H9 (cell line): Measurements from ENCODE around the gene NEDD4L. TPM values are rescaled to one million over a fixed set of nuclear protein-coding genes. Genes with fewer than 3 reads are reported as not detected.

Experiments
- DNase-seq: peaks from one replicate; pipeline ENCODE4 v3.0.0-alpha.2; 2017
- H2AFZ ChIP-seq: one replicate; pipeline ENCODE4 v1.6.1; 2013; ENCODE audit warnings: mild to moderate bottlenecking, low read length, control low read depth, moderate library complexity
- H2AK5ac ChIP-seq: 2 replicates; pipeline ENCODE4 v1.6.1; 2013; ENCODE audit warnings: low read length, control low read depth, mixed read lengths; ENCODE audit not compliant: insufficient read length
- H2BK120ac ChIP-seq: one replicate; pipeline ENCODE4 v1.6.1; 2013; ENCODE audit warnings: low read depth, mild to moderate bottlenecking, low read length, control low read depth, inconsistent platforms; ENCODE audit not compliant: poor library complexity, severe bottlenecking
- H2BK12ac ChIP-seq: 2 replicates; pipeline ENCODE4 v1.6.1; 2013; ENCODE audit warnings: low read length, control low read depth, mixed read lengths, low read depth; ENCODE audit not compliant: insufficient read length
- H2BK15ac ChIP-seq: 2 replicates; pipeline ENCODE4 v1.6.1; 2013; ENCODE audit warnings: low read depth, low read length, control low read depth
- H2BK20ac ChIP-seq: one replicate; pipeline ENCODE4 v1.6.1; 2013; ENCODE audit warnings: low read depth, mild to moderate bottlenecking, low read length, control low read depth, inconsistent platforms; ENCODE audit not compliant: poor library complexity, severe bottlenecking
- H2BK5ac ChIP-seq: 2 replicates; pipeline ENCODE4 v1.6.1; 2013; ENCODE audit warnings: low read length, control low read depth, mixed read lengths; ENCODE audit not compliant: insufficient read length
- H3K14ac ChIP-seq: 2 replicates; pipeline ENCODE4 v1.6.1; 2013; ENCODE audit warnings: low read length, control low read depth; ENCODE audit not compliant: insufficient read depth
- H3K18ac ChIP-seq: 2 replicates; pipeline ENCODE4 v1.6.1; 2013; ENCODE audit warnings: low read depth, mild to moderate bottlenecking, mixed read lengths, low read length, control low read depth; ENCODE audit not compliant: insufficient read length
- H3K23ac ChIP-seq: 2 replicates; pipeline ENCODE4 v1.6.1; 2013; ENCODE audit warnings: low read length, control low read depth, mixed read lengths, low read depth; ENCODE audit not compliant: insufficient read length
- H3K23me2 ChIP-seq: 2 replicates; pipeline ENCODE4 v1.6.1; 2013; ENCODE audit warnings: low read depth, mild to moderate bottlenecking, mixed read lengths, low read length, control low read depth; ENCODE audit not compliant: insufficient read length, poor library complexity, severe bottlenecking
- H3K27ac ChIP-seq: 2 replicates; pipeline ENCODE4 v1.5.1; 2013; ENCODE audit warnings: low read length, control low read depth, mixed read lengths, low read depth; ENCODE audit not compliant: insufficient read length
- H3K27me3 ChIP-seq: 2 replicates; pipeline ENCODE4 v1.6.1; 2013; ENCODE audit warnings: low read length, control low read depth, inconsistent platforms; ENCODE audit not compliant: insufficient read depth
- H3K4ac ChIP-seq: 2 replicates; pipeline ENCODE4 v1.6.1; 2013; ENCODE audit warnings: low read depth, mild to moderate bottlenecking, control low read depth, inconsistent platforms, low read length, moderate library complexity
- H3K4me1 ChIP-seq: 2 replicates; pipeline ENCODE4 v1.6.1; 2013; ENCODE audit warnings: low read length, control low read depth, inconsistent platforms; ENCODE audit not compliant: insufficient read depth
- H3K4me2 ChIP-seq: 2 replicates; pipeline ENCODE4 v1.6.1; 2013; ENCODE audit warnings: low read length, control low read depth, mixed read lengths; ENCODE audit not compliant: insufficient read length, insufficient read depth
- H3K56ac ChIP-seq: 2 replicates; pipeline ENCODE4 v1.6.1; 2013; ENCODE audit warnings: low read depth, mild to moderate bottlenecking, mixed read lengths, low read length, control low read depth; ENCODE audit not compliant: insufficient read length
- H3K79me1 ChIP-seq: 2 replicates; pipeline ENCODE4 v1.6.1; 2013; ENCODE audit warnings: low read depth, mild to moderate bottlenecking, moderate library complexity, low read length, control low read depth, inconsistent platforms; ENCODE audit not compliant: insufficient read depth, poor library complexity, severe bottlenecking
- H3K79me2 ChIP-seq: 2 replicates; pipeline ENCODE4 v1.6.1; 2013; ENCODE audit warnings: low read length, control low read depth, inconsistent platforms; ENCODE audit not compliant: insufficient read depth
- H3K9ac ChIP-seq: 2 replicates; pipeline ENCODE4 v1.6.1; 2013; ENCODE audit warnings: low read length, control low read depth, mixed read lengths; ENCODE audit not compliant: insufficient read length; ENCODE audit errors: extremely low read depth
- H3K9me3 ChIP-seq: one replicate; pipeline ENCODE4 v1.6.1; 2013; ENCODE audit warnings: low read depth, low read length, inconsistent platforms; ENCODE audit not compliant: control insufficient read depth
- H3T11ph ChIP-seq: one replicate; pipeline ENCODE4 v1.6.1; 2013; ENCODE audit warnings: mild to moderate bottlenecking, low read length, control low read depth, inconsistent platforms
- H4K20me1 ChIP-seq: one replicate; pipeline ENCODE4 v1.6.1; 2013; ENCODE audit not compliant: control insufficient read depth, insufficient read length, insufficient read depth
- H4K5ac ChIP-seq: 2 replicates; pipeline ENCODE4 v1.6.1; 2013; ENCODE audit warnings: low read depth, mild to moderate bottlenecking, mixed read lengths, low read length, control low read depth; ENCODE audit not compliant: insufficient read length
- H4K8ac ChIP-seq: replicated peaks from 2 replicates; pipeline ENCODE4 v1.6.1; 2013; ENCODE audit warnings: low read length, control low read depth, mixed read lengths, low read depth; ENCODE audit not compliant: insufficient read length
- H4K91ac ChIP-seq: 2 replicates; pipeline ENCODE4 v1.6.1; 2013; ENCODE audit warnings: low read depth, mild to moderate bottlenecking, moderate library complexity, mixed read lengths, low read length, control low read depth; ENCODE audit not compliant: insufficient read length
- H3K27ac Mint-ChIP-seq, 3 experiments: 2 replicates in 2 of 3; 3 replicates in 1 of 3; pipeline ENCODE4 v1.8.0; 2020 to 2021; ENCODE audit warnings: mixed read lengths in 3 of 3, mild to moderate bottlenecking in 1 of 3, moderate library complexity in 1 of 3
- H3K27me3 Mint-ChIP-seq: 2 replicates; pipeline ENCODE4 v1.8.0; 2021; ENCODE audit warnings: low read depth, mild to moderate bottlenecking, moderate library complexity, mixed read lengths
- H3K36me3 Mint-ChIP-seq, 3 experiments: 2 replicates in 2 of 3; 3 replicates in 1 of 3; pipeline ENCODE4 v1.8.0; 2020 to 2021; ENCODE audit warnings: low read depth in 3 of 3, mixed read lengths in 3 of 3; ENCODE audit not compliant: insufficient read depth in 1 of 3
- H3K4me1 Mint-ChIP-seq, 2 experiments: 2 replicates each; pipeline ENCODE4 v1.8.0; 2020; ENCODE audit warnings: mixed read lengths in 2 of 2
- H3K4me3 Mint-ChIP-seq, 2 experiments: 2 replicates in 1 of 2; 3 replicates in 1 of 2; pipeline ENCODE4 v1.8.0; 2020 to 2021; ENCODE audit warnings: mild to moderate bottlenecking in 2 of 2, mixed read lengths in 2 of 2, moderate library complexity in 1 of 2
- H3K9me3 Mint-ChIP-seq, 2 experiments: 2 replicates in 1 of 2; 3 replicates in 1 of 2; pipeline ENCODE4 v1.8.0; 2020; ENCODE audit warnings: mild to moderate bottlenecking in 2 of 2, mixed read lengths in 2 of 2, moderate library complexity in 1 of 2
- CTCF ChIP-seq: fragments of 200-600 bp; sonication (generic); conservative IDR thresholded peaks from 3 replicates; pipeline ENCODE4 v1.8.0; 2021; ENCODE audit warnings: antibody characterized with exemption, mild to moderate bottlenecking
- WGBS: extraction: QIAGEN DNeasy Blood & Tissue Kit; methylation state at CpG from one replicate; pipeline ENCODE4 v1.1.7; 2013; ENCODE audit warnings: missing lambda C conversion rate, low lambda C conversion rate, mixed read lengths; ENCODE audit not compliant: insufficient read length; ENCODE audit errors: extremely low coverage; 5-methylcytosine and 5-hydroxymethylcytosine counted together
- total RNA-seq: library from RNA; stranded (reverse); gene quantifications from 2 replicates; pipeline ENCODE4 v1.2.1, GENCODE V29; 2021

NEDD4L gene
- total RNA-seq, 1 experiment from 2014 or later, result 76.3 TPM

GRCh38 chr18:58097907-58098166 lies 53.8 kb downstream of the NEDD4L start:
- H3K36me3 Mint-ChIP-seq, result peaks cover 0 to 2% (median 0%) of the 10 kb centered on the region in 3 experiments; a peak in 1 of 7 replicates
- no peaks in the 10 kb centered on the region for H4K20me1 ChIP-seq
- H2AK5ac ChIP-seq, result no peak overlapping the region
- H2BK5ac ChIP-seq, result no peak overlapping the region
- H3K27me3 Mint-ChIP-seq, result no peaks in the 10 kb centered on the region
- WGBS, result no CpG with 5 or more reads among the region's 5 CpGs
- no peak overlapping the region for H3K4ac ChIP-seq
- 0 out of 7 replicates have a peak overlapping the region, but pooled peaks of 1 of the 3 experiments have one; percentile 7 for H3K27ac Mint-ChIP-seq
- H3K27ac ChIP-seq, result no peak overlapping the region
- H2BK20ac ChIP-seq, result no peak overlapping the region
- H3K4me3 Mint-ChIP-seq, result no peak overlapping the region
- no peak overlapping the region for H3K9ac ChIP-seq
- H3K27me3 ChIP-seq, result no peaks in the 10 kb centered on the region
- no peak overlapping the region for H2BK120ac ChIP-seq
- H2BK15ac ChIP-seq, result no peak overlapping the region
- DNase-seq, result no peak
- no peaks in the 10 kb centered on the region for H3K9me3 ChIP-seq
- no peaks in the 10 kb centered on the region for H3K79me1 ChIP-seq
- no peak overlapping the region for H4K5ac ChIP-seq
- H4K8ac ChIP-seq, result no peak overlapping the region
- no peak overlapping the region for H4K91ac ChIP-seq
- no peak for TF ChIP-seq CTCF
- no peak overlapping the region for H3K56ac ChIP-seq
- no peak overlapping the region for H2BK12ac ChIP-seq
- H3K4me2 ChIP-seq, result no peak overlapping the region
- H3K14ac ChIP-seq, result no peak overlapping the region
- H3T11ph ChIP-seq, result no peak overlapping the region
- no peaks in the 10 kb centered on the region for H3K23me2 ChIP-seq
- no peaks in the 10 kb centered on the region; the same call in 1 of the 2 replicates for H3K79me2 ChIP-seq
- peaks cover 20% of the 10 kb centered on the region; the same call in 1 of the 2 replicates for H3K4me1 ChIP-seq
- H3K18ac ChIP-seq, result no peak overlapping the region
- peaks cover 72 to 74% of the 10 kb centered on the region in 2 experiments for H3K4me1 Mint-ChIP-seq
- no peak overlapping the region for H3K23ac ChIP-seq
- H3K9me3 Mint-ChIP-seq, result no peaks in the 10 kb centered on the region
- H2AFZ ChIP-seq, result no peak overlapping the region
